Nephron (organoid): Measurements from ENCODE around the gene HMGCS2.

Source experiments
- H3K27ac Mint-ChIP-seq, 3 experiments: 2 replicates each; pipeline ENCODE4 v1.8.0; 2020; ENCODE audit warnings: mixed read lengths in 3 of 3, mild to moderate bottlenecking in 2 of 3, moderate library complexity in 1 of 3
- H3K27me3 Mint-ChIP-seq: 2 replicates; pipeline ENCODE4 v1.8.0; 2021; ENCODE audit warnings: low read depth, mild to moderate bottlenecking, moderate library complexity, mixed read lengths
- H3K36me3 Mint-ChIP-seq: 2 replicates; pipeline ENCODE4 v1.8.0; 2020; ENCODE audit warnings: low read depth, mixed read lengths
- H3K4me1 Mint-ChIP-seq: 2 replicates; pipeline ENCODE4 v1.8.0; 2020; ENCODE audit warnings: mixed read lengths
- H3K4me3 Mint-ChIP-seq, 3 experiments: 2 replicates each; pipeline ENCODE4 v1.8.0; 2020; ENCODE audit warnings: mild to moderate bottlenecking in 3 of 3, mixed read lengths in 3 of 3, moderate library complexity in 2 of 3
- H3K9me3 Mint-ChIP-seq: 2 replicates; pipeline ENCODE4 v1.8.0; 2020; ENCODE audit warnings: mixed read lengths
- TF ChIP-seq, protein P1 (sequence below), 3 experiments: fragments of 200-600 bp; sonication (generic); IDR thresholded peaks; one replicate each; pipeline ENCODE4 v1.5.0; 2021; ENCODE audit warnings: antibody characterized with exemption in 3 of 3; ENCODE audit not compliant: unreplicated experiment in 3 of 3

HMGCS2 gene

DNA sequence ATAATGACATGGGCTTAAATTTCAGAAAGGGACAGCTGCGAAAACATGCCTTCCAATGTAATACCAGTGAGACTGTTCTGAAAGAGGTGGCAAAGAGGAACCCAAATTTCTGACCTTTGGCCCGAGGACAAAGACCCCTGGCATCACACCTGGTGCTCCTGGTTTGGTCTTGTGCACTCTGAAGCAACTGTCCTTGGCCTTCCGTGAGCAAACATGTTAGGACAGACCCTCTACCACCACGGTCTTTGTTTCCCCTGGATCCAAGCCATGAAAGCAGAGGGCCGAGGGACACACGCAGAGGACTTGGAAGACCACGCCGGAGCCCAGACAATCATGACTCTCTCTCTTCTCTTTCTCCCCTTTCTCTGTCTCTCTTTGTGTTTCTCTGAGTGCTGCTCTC lies 36.5 kb upstream of the HMGCS2 start:
- Mint-ChIP-seq H3K27me3 (peaks cover 18% of the 10 kb centered on the region), H3K27ac (no peak overlapping the region), H3K4me1 (peaks cover 7% of the 10 kb centered on the region), H3K36me3 (no peaks in the 10 kb centered on the region), H3K9me3 (no peaks in the 10 kb centered on the region), H3K4me3 (no peak overlapping the region)
- TF ChIP-seq, protein P1, sequence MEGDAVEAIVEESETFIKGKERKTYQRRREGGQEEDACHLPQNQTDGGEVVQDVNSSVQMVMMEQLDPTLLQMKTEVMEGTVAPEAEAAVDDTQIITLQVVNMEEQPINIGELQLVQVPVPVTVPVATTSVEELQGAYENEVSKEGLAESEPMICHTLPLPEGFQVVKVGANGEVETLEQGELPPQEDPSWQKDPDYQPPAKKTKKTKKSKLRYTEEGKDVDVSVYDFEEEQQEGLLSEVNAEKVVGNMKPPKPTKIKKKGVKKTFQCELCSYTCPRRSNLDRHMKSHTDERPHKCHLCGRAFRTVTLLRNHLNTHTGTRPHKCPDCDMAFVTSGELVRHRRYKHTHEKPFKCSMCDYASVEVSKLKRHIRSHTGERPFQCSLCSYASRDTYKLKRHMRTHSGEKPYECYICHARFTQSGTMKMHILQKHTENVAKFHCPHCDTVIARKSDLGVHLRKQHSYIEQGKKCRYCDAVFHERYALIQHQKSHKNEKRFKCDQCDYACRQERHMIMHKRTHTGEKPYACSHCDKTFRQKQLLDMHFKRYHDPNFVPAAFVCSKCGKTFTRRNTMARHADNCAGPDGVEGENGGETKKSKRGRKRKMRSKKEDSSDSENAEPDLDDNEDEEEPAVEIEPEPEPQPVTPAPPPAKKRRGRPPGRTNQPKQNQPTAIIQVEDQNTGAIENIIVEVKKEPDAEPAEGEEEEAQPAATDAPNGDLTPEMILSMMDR (IDR thresholded peaks at IDR 0.05; ENCODE audit: unreplicated experiment in 3 of 3), result no peak

DNA sequence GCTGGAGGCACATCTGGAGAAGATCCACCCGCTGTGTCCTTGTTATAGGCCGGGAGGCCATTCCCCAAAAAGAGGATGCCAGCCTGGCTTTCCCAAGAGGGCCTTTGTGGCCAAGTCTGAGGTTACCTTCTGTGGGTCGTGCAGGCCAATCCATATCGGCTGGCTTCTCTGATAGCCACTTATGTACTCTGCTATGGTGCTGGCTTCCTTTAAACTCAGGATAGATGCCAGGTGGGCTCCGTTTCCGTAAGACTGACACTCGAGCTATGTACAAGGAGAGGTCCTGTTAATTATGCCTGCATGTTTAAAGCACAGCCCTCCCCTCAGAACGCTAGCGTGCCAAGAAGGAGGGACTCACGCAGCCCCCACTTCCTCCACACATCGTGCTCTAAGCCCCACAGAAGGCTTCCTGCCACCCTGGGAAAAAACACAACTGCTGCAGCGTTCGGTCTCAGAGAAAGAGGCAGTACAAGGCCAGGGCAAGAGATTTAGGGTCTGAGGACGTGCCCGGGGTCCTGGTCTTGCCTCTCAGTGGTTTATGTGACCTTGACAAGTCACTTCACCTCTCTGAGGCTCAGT lies 31.0 kb upstream of the HMGCS2 start:
- Mint-ChIP-seq H3K36me3 (no peaks in the 10 kb centered on the region), H3K4me1 (peaks cover 33% of the 10 kb centered on the region), H3K27me3 (peaks cover 10% of the 10 kb centered on the region), H3K4me3 (no peak overlapping the region), H3K27ac (peak overlapping the region in 1 of 3 experiments; percentile 27), H3K9me3 (no peaks in the 10 kb centered on the region)
- TF ChIP-seq, protein P1 (IDR thresholded peaks at IDR 0.05; ENCODE audit: unreplicated experiment in 3 of 3), result no peak

DNA sequence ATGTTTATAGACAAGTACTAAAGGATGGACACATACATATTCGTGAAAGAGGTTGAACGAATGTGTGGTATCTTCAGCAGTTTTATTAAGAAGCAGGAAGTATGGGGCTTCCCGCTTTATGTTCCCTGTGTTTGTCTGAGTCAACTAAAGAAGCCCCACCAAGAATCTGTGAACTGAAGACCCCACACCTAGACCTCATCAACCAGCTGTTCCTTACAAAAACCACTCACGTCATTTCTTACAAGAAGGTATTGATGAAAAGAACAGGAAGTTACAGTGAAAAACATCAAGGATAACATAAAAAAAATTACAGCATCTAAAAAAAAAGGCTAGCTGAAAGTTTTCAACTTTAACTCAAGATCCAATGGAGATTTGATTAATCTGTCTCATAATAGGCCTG lies 30.3 kb upstream of the HMGCS2 start:
- TF ChIP-seq, protein P1 (IDR thresholded peaks at IDR 0.05; ENCODE audit: unreplicated experiment in 3 of 3), result no peak
- peaks cover 10% of the 10 kb centered on the region for H3K27me3 Mint-ChIP-seq
- no peaks in the 10 kb centered on the region for H3K36me3 Mint-ChIP-seq
- peak overlapping the region in 1 of 3 experiments; percentile 48 for H3K27ac Mint-ChIP-seq
- H3K4me1 Mint-ChIP-seq, result peaks cover 40% of the 10 kb centered on the region
- no peak overlapping the region for H3K4me3 Mint-ChIP-seq
- H3K9me3 Mint-ChIP-seq, result no peaks in the 10 kb centered on the region

DNA sequence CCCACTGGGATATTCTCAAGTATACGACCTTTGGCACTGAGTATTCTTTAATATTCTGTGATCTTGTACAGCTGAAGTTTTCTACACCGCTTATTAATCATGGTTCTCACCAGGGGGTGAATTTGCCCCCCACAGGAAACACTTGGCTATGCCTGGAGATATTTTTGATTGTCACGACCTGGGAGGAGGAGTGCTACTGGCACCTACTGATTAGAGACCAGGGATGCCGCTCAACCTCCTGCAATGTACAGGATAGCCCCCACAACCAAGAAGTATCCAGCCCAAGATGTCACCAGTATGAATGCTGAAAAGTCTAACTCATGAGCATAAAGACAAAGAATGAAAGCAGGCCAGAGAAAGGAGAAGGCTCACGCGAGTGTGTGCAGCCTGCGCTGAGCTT lies 28.9 kb upstream of the HMGCS2 start:
- peaks cover 13% of the 10 kb centered on the region for H3K27me3 Mint-ChIP-seq
- H3K4me1 Mint-ChIP-seq, result peaks cover 49% of the 10 kb centered on the region
- H3K36me3 Mint-ChIP-seq, result no peaks in the 10 kb centered on the region
- TF ChIP-seq, protein P1 (IDR thresholded peaks at IDR 0.05; ENCODE audit: unreplicated experiment in 3 of 3), result no peak
- peak overlapping the region in 2 of 3 experiments; percentile 81 to 97 for H3K27ac Mint-ChIP-seq
- H3K4me3 Mint-ChIP-seq, result no peak overlapping the region
- H3K9me3 Mint-ChIP-seq, result no peaks in the 10 kb centered on the region

DNA sequence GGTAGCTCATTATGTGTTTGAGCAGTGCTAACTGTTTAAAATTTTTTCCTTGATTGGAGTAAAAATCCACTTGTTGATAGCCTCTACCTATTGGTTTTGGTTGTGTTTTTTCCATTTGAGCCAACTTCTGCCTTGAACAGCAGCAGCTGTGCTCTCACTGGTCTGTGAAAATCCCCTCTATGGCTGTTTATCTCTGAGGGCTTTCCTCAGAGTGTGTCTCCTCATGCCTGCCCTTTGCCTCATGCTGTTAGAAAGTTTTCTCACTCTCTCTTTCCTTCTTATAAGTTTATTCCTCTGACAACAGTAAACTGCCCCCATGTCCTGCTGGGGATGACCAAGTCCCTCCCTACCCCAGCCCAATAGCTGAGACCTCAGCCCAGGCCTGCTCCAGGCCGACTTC lies 28.5 kb upstream of the HMGCS2 start:
- TF ChIP-seq, protein P1 (IDR thresholded peaks at IDR 0.05; ENCODE audit: unreplicated experiment in 3 of 3), result no peak
- no peak overlapping the region for H3K4me3 Mint-ChIP-seq
- peaks cover 49% of the 10 kb centered on the region for H3K4me1 Mint-ChIP-seq
- peaks cover 13% of the 10 kb centered on the region for H3K27me3 Mint-ChIP-seq
- H3K27ac Mint-ChIP-seq, result peak overlapping the region in 2 of 3 experiments; percentile 81 to 97
- no peaks in the 10 kb centered on the region for H3K36me3 Mint-ChIP-seq
- no peaks in the 10 kb centered on the region for H3K9me3 Mint-ChIP-seq
